SK-N-MC (cell line): ENCODE results near the gene MCC.

Experiments used
- DNase-seq: peaks from one replicate; pipeline ENCODE4 v3.0.0-alpha.2; 2011; ENCODE audit warnings: low read depth, low spot score
- H3K27ac ChIP-seq: fragments of 200-600 bp; sonication (generic); 2 replicates; pipeline ENCODE4 v1.5.1; 2016; ENCODE audit warnings: mixed run types
- H3K36me3 ChIP-seq: fragments of 200-600 bp; sonication (generic); 2 replicates; pipeline ENCODE4 v1.6.1; 2017; ENCODE audit warnings: antibody characterized with exemption, low read length, mixed read lengths; ENCODE audit not compliant: insufficient read depth
- H3K4me3 ChIP-seq: fragments of 200-600 bp; sonication (generic); 2 replicates; pipeline ENCODE4 v1.5.1; 2016
- H3K9ac ChIP-seq: fragments of 200-600 bp; sonication (generic); 2 replicates; pipeline ENCODE4 v1.8.0; 2017; ENCODE audit warnings: mixed run types, mixed read lengths; ENCODE audit not compliant: insufficient read length
- H3K9me3 ChIP-seq: fragments of 200-600 bp; sonication (generic); 2 replicates; pipeline ENCODE4 v1.6.1; 2017; ENCODE audit warnings: low read depth, mild to moderate bottlenecking, antibody characterized with exemption, low read length, moderate library complexity, mixed read lengths
- EZH2 ChIP-seq: fragments of 200-600 bp; sonication (generic); IDR thresholded peaks from one replicate; pipeline ENCODE4 v1.6.1; 2017; ENCODE audit warnings: antibody characterized with exemption
- FOXP2 ChIP-seq: optimal IDR thresholded peaks from 2 replicates; pipeline ENCODE3; 2011; ENCODE audit warnings: mild to moderate bottlenecking, moderate library complexity; ENCODE audit not compliant: insufficient read depth; ENCODE audit errors: extremely low read length, control extremely low read depth
- POLR2AphosphoS5 ChIP-seq: IDR thresholded peaks from 2 replicates; pipeline ENCODE4 v1.6.1; 2012; ENCODE audit warnings: mild to moderate bottlenecking, low read depth, low read length, borderline replicate concordance

Gene MCC

GRCh38 chr5:113212244-113212920 lies 275.9 kb downstream of the MCC start:
- H3K9ac ChIP-seq, result no peak overlapping the region

GRCh38 chr5:113209498-113209897 lies 278.8 kb downstream of the MCC start:
- Histone ChIP-seq H3K9me3 (no peaks in the 10 kb centered on the region), H3K9ac (no peak overlapping the region), H3K27ac (no peak overlapping the region), H3K4me3 (no peak overlapping the region), H3K36me3 (no peaks in the 10 kb centered on the region)
- TF ChIP-seq FOXP2, result no peak
- no peak for TF ChIP-seq EZH2
- no peak for TF ChIP-seq POLR2AphosphoS5
- DNase-seq, result no peak

More at GRCh38 chr5:113212244-113212920, 275.9 kb downstream of the MCC start:
- no peak for TF ChIP-seq FOXP2
- TF ChIP-seq EZH2, result no peak
- TF ChIP-seq POLR2AphosphoS5, result no peak
- H3K9me3 ChIP-seq, result no peaks in the 10 kb centered on the region
- H3K4me3 ChIP-seq, result peak overlapping the region; percentile 49
- no peak overlapping the region; the same call in 1 of the 2 replicates for H3K27ac ChIP-seq
- DNase-seq, result no peak
- no peaks in the 10 kb centered on the region for H3K36me3 ChIP-seq

- Histone ChIP-seq H3K27ac (no peak overlapping the region), H3K9me3 (no peaks in the 10 kb centered on the region), H3K36me3 (no peaks in the 10 kb centered on the region), H3K9ac (no peak overlapping the region), H3K4me3 (no peak overlapping the region)
- TF ChIP-seq POLR2AphosphoS5 (no peak), FOXP2 (no peak), EZH2 (no peak)
- DNase-seq, result no peak
Observed at GRCh38 chr5:113205807-113206206, 282.4 kb downstream of the MCC start.

GRCh38 chr5:113205323-113205722 lies 282.9 kb downstream of the MCC start:
- Histone ChIP-seq H3K4me3 (peak overlapping the region; percentile 76; the same call in 1 of the 2 replicates), H3K36me3 (no peaks in the 10 kb centered on the region), H3K9me3 (no peaks in the 10 kb centered on the region), H3K9ac (no peak overlapping the region), H3K27ac (peak overlapping the region; percentile 26)
- TF ChIP-seq POLR2AphosphoS5 (no peak), EZH2 (no peak), FOXP2 (no peak)
- no peak for DNase-seq

- H3K27ac ChIP-seq, result peak overlapping the region; percentile 26; the same call in 1 of the 2 replicates
- TF ChIP-seq FOXP2, result no peak
- TF ChIP-seq EZH2, result no peak
- TF ChIP-seq POLR2AphosphoS5, result 0 out of 2 replicates have a peak, but pooled peaks have one; percentile 47
- H3K36me3 ChIP-seq, result no peaks in the 10 kb centered on the region
- peak overlapping the region; percentile 76 for H3K4me3 ChIP-seq
- H3K9me3 ChIP-seq, result no peaks in the 10 kb centered on the region
- peak; percentile 62 for DNase-seq
- no peak overlapping the region for H3K9ac ChIP-seq
Observed at GRCh38 chr5:113204525-113205161, 283.6 kb downstream of the MCC start.

- Histone ChIP-seq H3K4me3 (peak overlapping the region; percentile 76), H3K36me3 (no peaks in the 10 kb centered on the region), H3K9me3 (no peaks in the 10 kb centered on the region), H3K27ac (peak overlapping the region; percentile 42; the same call in 1 of the 2 replicates), H3K9ac (peak overlapping the region; percentile 21)
- no peak for TF ChIP-seq POLR2AphosphoS5
- TF ChIP-seq EZH2, result no peak
- TF ChIP-seq FOXP2, result no peak
- no peak for DNase-seq
Observed at GRCh38 chr5:113203916-113204315, 284.3 kb downstream of the MCC start.

GRCh38 chr5:113202746-113203716 lies 285.2 kb downstream of the MCC start:
- Histone ChIP-seq H3K36me3 (no peaks in the 10 kb centered on the region), H3K9ac (peak overlapping the region; percentile 50), H3K27ac (peak overlapping the region; percentile 96), H3K9me3 (no peaks in the 10 kb centered on the region), H3K4me3 (peak overlapping the region; percentile 76)
- DNase-seq, result no peak
- no peak for TF ChIP-seq POLR2AphosphoS5
- TF ChIP-seq FOXP2, result no peak
- no peak for TF ChIP-seq EZH2
